GM23248 (cell line): ENCODE data around the gene RNF10.

Experiments
- EZH2 ChIP-seq: fragments of 200-600 bp; sonication (generic); IDR thresholded peaks from 2 replicates; pipeline ENCODE4 v1.6.1; 2018; ENCODE audit warnings: antibody characterized with exemption, mild to moderate bottlenecking; ENCODE audit not compliant: insufficient read depth, poor library complexity, severe bottlenecking
- EZH2phosphoT487 ChIP-seq: fragments of 200-600 bp; sonication (generic); IDR thresholded peaks from 2 replicates; pipeline ENCODE4 v1.6.1; 2018; ENCODE audit warnings: antibody characterized with exemption, moderate library complexity, mild to moderate bottlenecking, low read depth; ENCODE audit not compliant: insufficient read depth

DNA sequence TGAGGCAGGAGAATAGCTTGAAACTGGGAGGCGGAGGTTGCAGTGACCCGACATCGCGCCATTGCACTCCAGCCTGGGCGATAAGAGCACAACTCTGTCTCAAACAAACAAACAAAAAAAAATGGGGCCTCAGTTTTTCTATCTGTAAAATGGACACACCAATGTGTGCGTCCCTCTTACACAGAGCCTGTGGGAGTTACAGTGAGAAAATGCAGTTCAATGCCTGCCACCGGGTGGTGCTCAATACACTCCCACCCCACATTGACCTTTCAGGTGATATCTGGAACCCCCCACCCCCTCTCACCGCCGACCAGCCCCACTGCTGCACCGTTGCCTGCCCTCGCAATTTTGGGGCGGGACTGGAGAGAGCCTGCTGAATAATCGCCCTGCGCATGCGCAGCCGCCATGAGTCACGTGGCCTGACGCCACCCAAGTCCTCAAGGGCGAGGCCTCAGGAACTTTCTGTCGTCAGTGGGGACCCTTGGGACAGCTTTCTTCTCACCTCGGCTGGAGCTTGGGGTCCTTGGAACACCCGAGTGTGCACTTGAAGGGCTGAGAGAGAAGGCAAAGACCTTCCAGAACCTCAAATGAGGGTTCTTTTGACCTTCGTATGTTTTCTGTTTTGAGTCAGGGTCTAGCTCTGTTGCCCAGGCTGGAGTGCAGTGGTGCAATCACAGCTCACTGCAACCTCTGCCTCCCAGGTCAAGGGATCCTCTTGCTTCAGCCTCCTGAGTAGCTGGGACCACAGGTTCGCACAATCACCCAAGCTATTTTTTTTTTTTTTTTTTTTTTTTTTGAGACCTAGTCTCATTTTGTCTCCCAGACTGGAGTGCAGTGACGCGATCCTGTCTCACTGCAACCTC is 91.6 kb downstream of the RNF10 start:
- no peak for TF ChIP-seq EZH2
- no peak for TF ChIP-seq EZH2phosphoT487
